SU-DHL-6 (cell line): ENCODE results near the gene NOM1.

ENCODE experiments used
- CTCF ChIP-seq: fragments of 200-600 bp; sonication (generic); IDR thresholded peaks from one replicate; pipeline ENCODE4 v1.5.1; 2017; ENCODE audit warnings: antibody characterized with exemption, mild to moderate bottlenecking, low read length, moderate library complexity; ENCODE audit not compliant: insufficient read depth, poor library complexity, severe bottlenecking
- EZH2phosphoT487 ChIP-seq: fragments of 200-600 bp; sonication (generic), shearing (Covaris generic); conservative IDR thresholded peaks from 2 replicates; pipeline ENCODE4 v1.6.1; 2018; ENCODE audit warnings: mild to moderate bottlenecking, antibody characterized with exemption, low read length, moderate library complexity, mixed read lengths

DNA sequence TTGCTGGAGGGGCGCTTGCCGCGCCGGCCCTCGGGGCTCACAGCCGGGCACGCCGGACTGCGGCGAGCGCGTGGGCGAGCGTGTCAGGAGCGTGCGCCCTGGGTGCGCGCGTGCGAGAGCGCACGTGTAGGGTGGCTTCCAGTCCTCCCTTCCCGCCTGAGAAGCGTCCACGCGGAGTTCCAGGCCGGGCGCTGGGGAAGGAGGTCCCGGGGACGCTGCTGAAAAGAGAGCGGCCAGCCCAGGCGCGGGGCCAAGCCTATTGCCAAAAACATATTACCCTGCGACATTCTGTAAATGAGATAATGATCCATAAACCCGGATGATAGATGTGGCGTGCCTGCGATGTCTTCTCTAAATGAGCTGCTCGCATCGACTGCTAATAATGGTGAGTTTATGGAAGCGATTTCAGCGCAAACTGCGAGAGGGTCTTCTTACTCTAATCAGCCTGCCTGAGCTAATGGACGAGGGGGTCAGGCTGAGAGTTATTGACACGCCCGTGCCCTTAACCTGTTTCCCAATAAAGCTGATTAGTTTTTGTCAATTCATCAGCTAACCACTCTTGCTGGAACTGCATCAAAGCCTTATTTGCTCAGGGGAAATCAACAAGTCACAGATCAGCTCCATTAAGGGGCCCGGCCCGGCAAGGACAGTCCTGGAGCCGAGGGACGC, 69.0 kb downstream of the NOM1 start:
- TF ChIP-seq CTCF = no peak
- no peak for TF ChIP-seq EZH2phosphoT487
